ENCODE measurements around the gene ATP4A.

Gene ATP4A

DNA sequence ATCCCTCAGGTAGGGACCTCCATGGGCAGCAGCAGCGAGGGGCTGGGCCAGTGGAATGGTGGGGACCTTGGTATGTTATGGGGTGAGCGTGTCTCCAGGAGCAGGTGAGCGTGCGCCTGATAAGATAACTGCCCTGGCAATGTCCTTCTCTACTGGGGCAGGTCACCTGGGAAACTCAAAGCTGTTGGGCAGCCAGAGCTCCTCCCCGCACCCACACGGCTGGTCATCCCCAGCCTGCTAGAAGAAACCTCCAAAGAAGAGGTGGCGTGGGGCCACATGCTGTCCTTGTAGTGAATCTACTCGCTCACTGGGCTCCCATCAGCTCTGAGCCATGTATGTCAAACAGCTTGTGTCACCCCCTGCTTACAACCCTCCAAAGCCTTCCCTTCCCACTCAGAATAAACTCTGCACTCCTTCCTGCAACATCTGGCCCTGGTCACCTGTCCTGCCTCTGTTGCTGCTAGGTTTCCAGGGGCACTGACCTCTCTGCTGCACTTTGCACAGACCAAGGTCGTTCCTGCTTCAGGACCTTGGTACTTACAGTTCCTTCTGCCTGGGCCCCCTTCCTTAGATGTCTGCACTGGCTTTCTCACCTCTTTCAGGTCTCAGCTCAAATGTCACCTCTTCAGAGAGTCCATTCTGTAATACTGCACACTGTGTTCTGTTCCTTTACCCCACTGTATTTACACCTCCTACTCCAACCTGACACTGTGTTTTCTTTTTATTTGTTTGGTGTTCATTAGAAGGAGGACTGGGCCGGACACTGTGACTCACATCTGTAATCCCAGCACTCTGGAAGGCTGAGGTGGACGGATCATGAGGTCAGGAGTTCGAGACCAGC is 1.8 kb upstream of the ATP4A start:
- no peak for DNase-seq

DNA sequence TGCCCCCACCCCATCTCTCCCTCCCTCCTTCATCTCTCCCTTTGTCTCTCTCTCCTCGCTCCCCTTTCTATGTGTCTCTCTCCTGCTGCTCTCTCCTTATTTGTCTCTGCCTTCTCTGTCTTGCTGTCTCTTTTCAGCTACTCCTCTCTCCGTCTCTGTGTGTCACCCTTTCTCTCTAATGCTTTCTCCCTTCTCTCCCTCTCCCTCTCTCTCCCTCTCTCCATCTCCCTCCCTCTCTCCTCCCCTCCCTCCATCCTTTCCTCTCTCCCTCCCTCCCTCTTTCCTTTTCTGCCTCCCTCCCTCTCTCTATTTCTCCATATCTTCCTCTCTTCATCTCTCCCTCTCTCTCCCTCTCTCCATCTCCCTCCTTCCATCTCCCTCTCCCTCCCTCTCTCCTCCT is 682 bp downstream of the ATP4A start:
- no peak for DNase-seq

DNA sequence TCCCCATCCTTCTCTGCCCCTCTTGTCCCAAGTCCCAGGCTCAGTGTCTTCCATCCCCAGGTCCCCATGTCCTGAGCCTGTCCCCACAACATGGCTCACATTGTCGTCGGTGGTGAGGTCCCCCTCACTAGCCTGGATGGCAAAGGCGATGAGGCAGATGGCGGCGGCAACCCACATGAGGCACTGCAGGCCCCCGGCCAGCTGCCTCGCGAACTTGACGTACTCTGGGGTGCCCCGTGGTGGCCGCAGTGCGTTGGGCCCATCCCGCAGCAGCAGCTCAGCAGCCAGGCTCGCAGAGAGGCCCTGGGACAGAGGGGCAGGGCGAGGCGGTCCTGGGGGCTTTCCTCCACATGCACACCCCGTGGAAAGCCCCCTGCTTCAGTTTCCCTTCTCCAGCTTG is 1.1 kb downstream of the ATP4A start:
- DNase-seq = no peak

DNA sequence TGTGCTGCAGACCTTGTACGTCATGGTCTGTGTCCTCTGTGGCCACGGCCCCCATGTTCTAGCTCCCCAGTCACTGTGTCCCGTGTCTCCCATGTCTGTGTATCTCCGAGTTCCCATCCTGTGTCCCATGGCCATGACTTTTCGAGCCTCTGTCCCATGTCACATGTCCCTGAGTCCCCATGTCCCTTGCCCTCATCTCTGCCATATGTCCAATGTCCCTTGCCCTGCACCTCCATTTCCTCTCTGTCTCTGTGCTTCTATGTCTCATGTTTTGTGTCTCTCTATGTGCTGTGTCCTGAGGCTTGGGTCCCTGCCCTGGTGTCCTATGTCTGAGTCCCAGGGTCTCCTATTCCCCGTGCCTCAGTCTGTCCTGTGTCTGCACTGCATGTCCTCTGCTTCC is 2.0 kb downstream of the ATP4A start:
- DNase-seq = no peak

DNA sequence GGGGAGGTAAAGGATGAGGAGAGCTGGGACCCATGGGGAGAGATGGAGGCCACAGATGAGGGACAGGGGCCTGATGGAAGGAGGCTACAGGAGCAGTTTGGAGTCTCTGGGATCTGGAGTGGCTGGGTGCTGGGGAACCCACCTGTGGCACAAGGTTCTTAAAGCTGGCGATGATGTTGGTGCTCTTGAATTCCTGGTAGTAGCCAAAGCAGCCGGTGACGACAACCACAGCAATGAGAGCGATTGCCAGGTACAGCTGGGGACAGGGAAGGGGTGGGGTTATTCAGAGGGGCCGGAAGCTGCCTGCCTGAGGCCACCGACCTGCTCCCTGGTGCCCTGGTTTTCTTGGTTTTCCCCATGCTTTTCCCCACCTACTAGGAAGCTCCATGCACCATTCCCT is 2.8 kb downstream of the ATP4A start:
- DNase-seq = no peak

DNA sequence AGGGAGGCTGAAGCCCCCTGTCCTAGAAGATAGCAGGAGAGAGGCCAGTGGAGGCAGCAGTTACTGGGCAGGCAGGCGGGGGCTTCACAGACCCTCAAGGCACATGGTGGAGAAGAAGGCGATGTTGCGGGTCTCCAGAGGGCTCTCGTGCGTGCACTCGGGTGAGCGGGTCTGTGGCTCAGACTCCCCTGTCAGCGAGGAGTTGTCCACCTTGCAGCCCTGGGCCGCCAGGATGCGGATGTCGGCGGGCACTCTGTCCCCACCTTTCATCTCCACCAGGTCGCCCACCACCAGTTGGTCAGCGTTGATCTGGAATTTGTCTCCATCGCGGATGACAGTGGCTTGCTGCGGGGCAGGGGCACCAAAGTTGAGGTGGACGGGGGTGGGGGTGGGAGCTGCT is 3.2 kb downstream of the ATP4A start:
- no peak for DNase-seq

DNA sequence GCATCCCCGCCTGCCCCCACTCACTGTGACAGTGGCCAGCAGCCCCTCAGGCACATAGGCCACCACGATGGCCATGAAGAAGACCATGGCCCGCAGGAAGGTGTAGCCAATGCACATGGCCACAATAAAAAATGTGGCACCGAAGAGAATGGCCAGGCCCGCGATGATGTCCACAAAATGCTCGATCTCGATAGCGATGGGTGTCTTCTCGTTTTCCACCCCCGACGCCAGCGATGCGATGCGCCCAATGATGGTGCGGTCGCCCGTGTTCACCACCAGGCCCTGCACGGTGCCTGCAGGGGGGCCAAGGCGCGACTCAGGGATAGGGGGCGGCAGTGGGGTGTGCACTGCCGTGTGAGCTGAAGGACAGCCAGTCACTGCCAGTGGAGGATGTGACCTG is 3.7 kb downstream of the ATP4A start:
- DNase-seq = no peak

DNA sequence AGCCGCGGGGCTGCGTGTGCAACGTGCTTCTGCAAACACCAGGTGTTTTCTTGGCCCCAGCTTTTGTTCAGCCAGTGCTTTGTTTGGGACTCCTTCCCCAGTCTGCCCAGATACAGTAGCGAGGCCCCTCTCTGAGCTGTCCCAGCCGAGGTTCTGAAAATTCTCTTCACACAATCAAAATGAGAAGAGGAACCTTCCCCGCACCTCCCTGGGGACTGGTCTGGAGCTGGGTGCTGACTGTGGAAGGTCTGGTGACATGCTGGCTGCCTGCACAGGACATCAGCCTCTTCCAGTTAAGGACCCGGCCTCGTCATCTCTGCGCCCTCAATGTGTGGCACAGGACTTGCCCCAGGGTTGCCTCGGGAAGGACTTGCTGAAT is 4.2 kb downstream of the ATP4A start:
- DNase-seq = no peak

DNA sequence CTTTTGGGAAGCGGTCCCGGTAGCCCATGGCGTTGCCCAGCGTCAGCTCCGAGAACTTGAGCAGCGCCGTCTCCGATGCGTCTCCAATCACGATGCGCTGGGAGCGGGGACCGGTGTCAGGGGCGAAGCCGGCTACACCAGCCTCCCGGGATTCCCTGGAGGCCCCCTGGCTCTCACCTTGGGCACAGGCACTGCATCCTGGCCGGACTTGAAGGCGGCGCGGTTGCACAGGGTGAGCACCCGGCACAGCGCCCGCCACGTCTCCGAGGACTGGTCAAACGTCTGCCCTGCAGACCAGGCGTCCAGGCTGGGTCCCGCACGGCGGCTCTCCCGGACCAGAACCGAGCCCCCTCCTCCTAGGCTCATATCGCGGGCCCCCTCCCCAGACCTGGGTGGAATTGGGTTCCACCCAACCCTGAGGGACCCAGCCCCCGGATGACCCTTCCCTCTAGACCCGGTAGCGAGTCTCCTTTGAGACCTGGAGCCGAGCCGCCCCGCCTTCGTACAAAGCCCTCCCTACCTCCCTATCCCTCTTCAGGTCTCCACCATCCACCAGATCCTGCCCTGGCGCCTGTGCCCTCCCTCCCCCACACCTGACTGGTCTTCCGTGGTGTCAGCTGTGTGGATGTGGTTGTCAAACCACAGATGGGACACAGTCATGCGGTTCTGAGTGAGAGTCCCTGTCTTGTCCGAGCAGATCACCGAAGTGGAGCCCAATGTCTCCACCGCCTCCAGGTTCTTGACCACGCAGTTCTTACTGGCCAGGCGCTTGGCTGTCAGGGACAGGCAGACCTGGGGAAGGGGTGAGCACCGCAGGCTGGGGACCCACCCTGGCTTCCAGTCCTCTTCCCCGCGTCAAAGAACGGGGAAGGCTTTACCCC is 4.8 kb downstream of the ATP4A start:
- peak; percentile 21 for DNase-seq

DNA sequence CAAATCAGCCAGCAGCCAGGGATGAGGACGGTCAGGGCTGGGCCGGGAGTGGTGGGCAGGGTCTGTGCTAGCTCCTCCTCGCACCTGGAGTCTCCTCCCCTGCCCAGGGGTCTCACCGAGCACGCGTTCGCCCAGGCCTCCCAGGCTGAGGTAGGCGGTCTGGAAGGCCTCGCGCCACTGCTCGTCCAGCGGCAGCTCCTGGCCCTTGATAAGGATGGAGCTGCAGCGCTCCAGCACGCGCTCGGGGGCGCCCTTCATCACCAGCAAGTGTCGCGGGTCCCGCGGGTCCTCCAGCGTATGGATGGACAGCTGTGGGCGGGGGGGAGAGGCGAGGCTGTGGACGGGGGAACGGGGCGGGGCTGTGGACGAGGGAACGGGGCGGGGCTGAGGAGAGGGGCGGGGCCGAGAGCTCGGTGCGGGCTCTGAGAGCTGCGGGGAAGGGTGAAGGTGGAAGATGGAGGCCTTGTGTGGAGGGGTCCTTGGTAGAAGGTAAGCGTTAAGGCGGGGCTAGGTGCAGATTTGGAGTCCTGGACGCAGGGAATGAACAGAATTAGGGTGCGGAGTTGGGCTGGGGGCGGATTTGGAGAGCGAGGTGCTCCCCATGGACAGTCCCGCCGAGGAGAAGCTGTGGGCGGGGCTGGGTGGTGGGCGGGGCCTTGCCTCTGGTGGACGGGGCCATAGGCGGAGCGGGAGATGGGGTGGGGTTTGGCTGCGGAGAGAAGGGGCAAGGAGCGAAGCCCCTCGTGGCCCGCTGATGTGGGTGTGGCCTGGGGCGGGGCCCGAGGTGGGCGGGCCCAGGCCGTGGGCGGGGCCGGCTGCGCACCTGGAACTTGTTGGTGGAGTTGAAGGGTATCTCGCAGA is 5.7 kb downstream of the ATP4A start:
- peak; percentile 57 for DNase-seq

DNA sequence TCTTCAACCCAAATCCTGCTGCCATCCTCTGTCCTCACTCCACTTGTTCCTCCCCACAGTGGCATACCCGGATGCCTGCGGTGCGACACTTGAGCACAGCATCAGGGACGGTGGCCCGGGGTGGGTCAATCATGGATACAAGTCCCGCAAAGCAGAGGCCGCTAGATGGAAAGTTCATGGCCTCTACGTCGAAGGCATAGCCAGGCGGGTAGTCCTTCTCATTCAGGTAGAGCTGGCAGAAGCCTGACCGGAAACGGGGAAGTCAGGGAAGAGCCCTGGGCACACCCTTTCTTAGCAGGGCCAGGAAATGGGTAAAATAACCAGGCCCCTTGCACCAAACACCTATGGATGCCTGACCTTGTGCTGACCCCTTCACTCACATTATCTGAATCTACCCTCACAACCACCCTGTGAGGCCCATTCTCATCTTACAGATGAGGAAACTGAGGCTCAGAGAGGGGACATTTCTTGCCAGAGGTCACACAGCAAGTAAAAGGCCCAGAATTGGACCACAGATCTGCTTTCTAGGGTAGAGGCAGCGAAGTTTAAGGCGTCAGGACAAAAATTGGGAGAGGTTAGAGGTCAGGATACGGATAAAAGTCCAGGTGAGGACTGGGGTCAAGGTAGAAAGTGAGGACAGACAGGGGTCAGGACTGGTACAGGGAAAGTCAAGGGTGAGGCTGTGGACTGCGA is 6.5 kb downstream of the ATP4A start:
- no peak for DNase-seq

DNA sequence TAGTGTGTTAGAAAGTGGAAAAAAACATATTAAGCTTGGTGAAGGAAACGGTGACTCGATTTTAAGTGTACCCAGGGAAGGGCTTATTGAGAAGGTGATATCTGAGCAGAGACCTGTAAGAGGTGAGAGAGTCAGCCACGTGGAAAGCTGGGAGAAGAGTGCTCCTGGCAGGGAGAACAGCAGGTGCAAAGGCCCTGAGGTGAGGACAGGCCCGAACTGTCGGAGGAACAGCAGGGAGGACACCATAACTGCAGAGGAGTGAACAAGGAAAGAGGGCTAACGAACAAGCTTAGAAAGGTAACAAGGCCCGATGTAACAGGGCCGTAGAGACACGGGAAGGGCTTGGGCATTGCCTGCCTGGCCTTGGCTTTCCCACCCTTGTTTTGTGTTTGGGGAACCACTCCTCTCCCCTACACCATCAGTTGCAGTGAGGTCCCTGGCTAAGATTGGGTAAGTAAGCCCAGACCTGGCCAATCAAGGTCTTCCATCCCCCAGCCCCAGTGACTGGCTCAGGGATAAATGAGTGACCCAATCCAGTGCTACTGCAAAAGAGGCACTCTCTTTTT is 7.3 kb downstream of the ATP4A start:
- DNase-seq = no peak

DNA sequence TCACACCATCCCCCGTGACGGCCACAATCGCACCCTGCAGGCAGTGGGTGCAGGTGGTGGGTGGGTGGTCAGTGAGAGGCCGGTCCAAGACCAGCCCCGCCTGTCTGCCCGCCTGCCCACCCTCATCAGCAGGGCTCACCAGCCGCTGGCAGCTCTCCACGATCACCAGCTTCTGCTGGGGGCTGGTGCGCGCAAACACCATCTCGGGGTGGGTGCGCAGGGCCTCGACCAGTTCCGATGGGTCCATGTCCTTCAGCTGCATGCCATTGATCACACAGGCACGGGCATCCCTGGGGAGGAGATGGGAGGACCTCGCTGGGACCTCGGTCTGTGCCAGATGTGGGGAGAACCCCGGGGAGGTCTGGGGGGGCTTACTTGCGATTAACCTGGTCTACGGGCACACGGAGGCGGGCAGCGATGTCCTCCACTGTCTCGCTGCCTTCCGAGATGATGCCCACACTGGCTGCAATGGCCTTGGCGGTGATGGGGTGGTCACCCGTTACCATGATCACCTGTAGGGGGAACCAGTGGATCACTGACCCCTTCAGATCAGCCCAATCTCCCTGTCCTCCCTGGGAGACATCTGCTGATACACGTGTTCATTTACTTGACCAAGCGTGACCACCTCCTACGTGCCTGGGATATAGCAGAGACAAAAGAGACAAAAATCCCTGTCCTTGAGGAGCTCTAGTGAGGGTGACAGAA is 8.0 kb downstream of the ATP4A start:
- no peak for DNase-seq

DNA sequence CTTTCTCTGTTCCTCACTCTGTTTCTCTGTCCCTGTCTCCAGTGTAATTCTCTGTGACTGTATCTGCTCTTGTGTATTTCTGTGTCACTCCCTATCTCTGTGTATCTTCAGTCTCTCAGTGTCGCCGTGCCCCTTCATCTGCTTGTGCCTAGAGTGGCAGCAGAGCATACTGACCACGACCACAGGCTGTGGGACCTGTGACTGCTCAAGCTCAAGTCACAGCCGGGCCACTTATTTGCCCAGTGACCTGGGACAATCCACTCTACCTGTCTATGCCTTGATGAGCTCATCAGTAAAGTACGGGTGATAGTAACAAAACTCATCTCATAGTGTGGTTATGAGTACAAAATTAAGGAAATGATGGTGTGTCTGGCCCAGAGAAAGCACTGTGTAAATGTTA is 9.4 kb downstream of the ATP4A start:
- DNase-seq = no peak

DNA sequence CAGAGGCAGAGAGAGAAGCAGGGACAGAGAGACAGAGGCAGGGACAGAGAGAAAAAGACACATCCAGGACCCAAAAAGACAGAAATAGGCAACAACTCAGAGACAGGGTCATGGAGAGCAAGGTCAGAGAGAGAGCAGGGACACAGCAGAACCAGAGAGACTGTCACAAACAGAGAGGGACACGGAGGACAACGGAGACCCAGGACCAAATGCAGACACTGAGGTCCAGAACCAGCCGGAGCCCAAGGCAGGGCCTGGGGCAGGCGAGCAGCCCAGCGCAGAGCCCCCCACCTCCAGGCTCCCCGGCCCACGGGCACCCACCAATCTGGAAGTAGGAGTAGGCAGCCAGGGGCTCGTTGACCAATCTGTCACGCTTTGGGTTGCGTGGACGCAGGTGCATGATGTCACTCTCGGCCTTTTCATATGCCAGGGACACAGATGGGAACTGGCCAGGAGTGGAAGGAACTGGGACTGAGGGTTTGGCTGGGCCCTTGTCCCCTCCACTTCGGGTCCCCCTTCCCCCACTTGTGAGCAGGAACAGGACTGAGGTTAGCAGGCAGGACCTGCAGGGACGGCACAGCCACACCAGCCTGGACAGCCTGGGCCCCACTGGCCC is 10.0 kb downstream of the ATP4A start:
- no peak for DNase-seq

DNA sequence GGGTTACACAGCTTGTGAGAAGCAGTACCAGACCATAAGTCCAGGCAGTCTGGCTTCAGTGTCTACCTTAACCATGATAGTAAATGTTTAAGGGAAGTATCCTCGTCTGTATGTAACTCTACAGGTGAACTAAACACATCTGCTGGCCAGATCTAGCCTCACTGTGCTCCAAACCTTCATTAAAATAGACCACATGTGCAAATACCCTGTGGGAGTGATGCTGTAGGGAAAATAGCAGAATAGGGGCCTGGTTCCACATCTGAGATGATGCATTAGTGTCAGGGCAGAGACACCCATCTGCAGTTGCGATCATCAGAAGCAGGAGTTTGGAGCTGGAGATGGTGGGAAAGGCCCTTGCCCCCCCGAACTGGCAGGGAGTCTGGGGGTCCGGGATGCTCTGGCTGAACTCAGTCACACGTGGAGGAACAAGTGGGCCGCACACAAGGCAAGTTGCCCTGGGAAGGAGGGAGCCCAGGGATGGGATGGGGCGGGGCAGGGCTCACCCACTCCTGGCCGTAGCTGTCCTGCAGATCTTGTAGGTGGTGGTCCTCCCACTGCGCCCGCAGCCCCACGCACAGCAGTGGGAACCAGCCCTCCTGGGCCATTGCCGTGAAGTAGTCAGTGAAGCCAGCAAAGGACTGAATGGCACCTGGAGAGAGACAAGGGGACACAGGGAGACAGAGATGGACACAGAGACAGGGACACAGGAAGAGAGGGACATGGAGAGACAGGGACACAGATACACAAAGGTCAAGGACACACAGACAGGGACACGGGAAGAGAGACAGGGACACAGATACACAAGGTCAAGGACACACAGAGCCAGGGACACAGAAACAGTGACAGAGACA is 10.7 kb downstream of the ATP4A start:
- no peak for DNase-seq

DNA sequence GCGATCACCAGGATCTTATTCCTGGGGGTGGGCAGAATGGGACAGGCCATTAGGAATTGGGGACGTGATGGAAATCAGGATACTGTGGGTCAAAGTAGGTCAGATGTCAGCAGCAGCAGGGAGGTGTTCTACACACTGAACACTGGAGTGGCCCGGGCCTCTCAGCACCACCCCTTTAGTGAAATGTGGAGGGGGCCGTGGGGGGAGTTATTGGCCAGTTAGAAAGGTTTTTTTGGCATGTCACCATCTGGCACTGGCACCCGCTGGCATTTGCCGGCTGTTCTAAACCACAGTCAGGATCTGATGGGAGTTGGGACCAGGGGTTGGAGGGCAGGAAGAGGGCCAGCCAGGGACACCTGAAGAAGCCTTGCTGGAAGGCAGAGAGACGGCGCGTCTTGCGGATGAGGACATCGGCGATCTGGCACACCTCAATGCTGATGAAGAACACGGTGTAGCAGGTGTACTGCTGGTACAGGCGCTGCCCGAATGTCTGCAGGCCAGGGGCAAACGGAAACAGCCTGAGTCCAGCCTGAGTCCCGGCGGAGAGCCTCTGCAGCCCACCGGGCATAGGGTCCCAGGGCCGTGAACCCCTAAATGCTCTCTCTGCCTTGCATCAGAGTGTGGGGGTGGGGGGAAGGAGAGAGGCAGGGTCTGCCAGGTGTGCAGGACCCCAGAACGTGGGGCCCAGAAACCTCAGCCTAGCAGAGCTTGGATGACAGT is 12.2 kb downstream of the ATP4A start:
- DNase-seq = no peak

DNA sequence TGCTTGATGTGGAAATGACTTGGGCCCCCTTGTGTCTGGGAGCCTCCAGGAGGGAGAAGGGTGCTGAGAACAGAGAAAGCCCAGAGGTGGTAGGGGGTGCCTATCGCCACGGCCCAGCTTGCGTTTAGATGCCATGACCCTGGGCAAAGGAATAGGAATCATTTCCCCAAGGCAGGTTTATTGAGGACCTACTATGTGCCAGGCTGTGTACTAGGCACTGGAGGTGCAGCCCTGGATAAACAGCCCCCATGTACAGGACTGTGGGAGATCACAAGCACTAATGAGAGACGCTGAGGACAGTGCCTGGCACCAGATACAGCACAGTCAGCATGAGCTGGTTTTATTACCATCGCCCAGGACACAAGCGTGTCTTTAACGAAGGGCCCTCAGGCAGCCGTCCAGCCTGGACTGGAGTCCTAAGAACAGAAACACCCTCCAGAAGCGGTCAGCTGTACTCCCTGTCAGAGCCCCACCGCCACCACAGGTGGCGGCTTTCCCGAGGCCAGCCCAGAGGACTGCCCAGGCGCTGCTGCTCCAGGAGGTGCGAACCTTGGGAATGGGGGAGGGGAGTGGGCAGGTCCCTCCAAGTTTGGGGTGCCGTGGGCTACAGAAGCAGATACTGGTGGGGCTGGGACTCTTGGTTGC is 13.5 kb downstream of the ATP4A start:
- DNase-seq = no peak

Measured in activated CD4-positive, CD25-positive, alpha-beta regulatory T cell treated with anti-CD3 and anti-CD28 coated beads, Interleukin-2, amount 50 U/mL, for 72 hours (primary cell).